Stimulated activated CD8-positive, alpha-beta memory T cell treated with anti-CD3 and anti-CD28 coated beads, Interleukin-4, amount 100 ng/mL, for 1 hour (primary cell): ENCODE measurements around the gene CLINT1.
"Not testable (repeated sequence)": the region's sequence is repeated elsewhere in the genome, so short reads cannot be mapped to it uniquely, and the experiment has no call there.

Experiments used
- DNase-seq, 2 donors: peaks; one replicate each; pipeline ENCODE4 v3.0.0-alpha.2; 2020; ENCODE audit warnings: low read depth in 2 of 2, low spot score in 1 of 2

Gene CLINT1

DNA sequence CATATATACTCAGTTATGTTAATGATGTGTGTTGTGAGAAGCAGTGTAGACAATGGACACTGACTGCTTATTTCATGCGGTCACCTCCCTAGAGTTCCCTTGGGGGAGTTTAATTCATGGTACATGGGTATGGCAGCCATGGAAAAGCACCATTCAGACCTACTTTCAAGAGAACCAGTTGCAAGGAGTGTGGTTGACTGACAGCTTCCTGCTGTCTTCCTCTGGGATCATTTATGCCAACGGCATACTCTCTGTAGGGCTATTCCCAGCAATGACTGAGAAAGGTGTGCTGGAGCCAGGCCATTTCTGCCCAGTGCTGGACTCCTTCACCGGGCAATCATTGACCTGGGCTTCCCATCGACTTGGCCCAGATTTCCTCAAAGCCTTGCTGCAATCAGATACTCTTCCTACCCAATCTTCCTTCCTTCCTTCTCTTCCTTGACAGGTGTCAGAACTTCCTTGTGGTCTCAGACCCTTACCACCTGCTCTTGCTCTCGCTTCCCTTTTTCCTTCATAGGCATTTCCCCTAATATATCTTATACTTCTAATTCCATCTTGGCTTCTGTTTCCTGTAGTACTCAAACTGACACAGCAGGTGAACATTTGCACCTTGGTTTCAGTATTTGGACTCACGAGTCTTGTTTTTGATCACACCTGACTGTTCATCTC lies 3.4 kb upstream of the CLINT1 start:
- no peak for DNase-seq

GRCh38 chr5:157860898-157861890 lies 2.2 kb upstream of the CLINT1 start:
- no peak for DNase-seq

DNA sequence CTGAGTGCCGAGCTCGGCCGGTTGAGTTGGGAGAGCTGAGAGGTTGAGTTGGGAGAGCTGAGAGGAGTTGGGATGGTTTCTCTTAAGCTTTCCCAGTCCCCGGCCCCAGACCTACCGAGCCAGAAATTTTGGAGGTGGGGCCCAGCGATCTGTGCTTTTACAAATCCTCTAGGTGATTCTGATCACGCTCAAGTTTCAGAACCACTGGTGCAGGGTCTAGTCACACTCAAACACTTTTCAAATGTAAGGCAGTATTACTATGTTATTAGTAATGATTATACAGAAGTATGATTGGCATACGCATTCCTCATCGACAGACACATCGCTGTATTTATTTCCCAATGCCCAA lies 256 bp upstream of the CLINT1 start:
- DNase-seq = no peak

- no peak for DNase-seq
Observed at GRCh38 chr5:157857816-157858526, 974 bp downstream of the CLINT1 start.

GRCh38 chr5:157855404-157855994 lies 3.4 kb downstream of the CLINT1 start:
- no peak for DNase-seq

DNA sequence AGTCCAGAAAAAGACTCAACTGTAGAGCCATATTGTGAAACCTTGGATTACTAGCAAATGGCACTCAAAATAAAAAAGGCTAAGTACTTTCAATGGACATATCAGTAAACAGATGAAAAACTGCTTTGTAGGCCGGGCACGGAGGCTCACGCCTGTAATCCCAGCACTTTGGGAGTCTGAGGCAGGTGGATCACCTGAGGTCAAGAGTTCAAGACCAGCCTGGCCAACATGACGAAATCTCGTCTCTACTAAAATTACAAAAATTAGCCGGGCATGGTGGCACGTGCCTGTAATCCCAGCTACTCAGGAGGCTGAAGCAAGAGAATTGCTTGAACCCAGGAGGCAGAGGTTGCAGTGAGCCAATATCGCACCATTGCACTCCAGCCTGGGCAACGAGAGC lies 5.6 kb downstream of the CLINT1 start:
- not testable (repeated sequence) for DNase-seq

DNA sequence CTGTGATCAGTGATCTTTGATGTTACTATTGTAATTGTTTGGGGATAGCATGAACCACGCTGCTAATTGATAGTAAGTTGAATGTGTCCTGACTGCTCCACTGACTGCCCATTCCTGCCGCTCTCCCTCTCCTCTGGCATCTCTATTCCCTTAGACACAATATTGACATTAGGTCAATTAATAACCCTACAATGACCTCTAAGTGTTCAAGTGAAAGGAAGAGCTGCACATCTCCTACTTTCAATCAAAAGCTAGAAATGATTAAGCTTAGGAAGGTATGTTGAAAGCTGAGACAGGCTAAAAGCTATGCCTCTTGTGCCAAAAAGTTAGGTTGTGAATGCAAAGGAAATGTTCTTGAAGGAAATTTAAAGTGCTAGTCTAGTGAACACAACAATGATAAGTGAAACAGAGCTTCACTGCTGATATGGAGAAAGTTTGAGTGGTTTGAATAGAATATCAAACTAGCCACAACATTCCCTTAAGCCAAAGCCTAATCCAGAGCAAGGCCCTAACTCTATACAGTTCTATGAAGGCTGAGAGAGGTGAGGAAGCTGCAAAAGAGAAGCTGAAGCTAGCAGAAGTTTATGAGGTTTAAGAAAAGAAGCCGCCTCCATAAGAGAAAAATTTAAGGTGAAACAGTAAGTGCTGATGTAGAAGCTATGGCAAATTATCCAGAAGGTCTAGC lies 12.9 kb downstream of the CLINT1 start:
- DNase-seq = no peak

- no peak for DNase-seq
Observed at GRCh38 chr5:157842787-157843186, 16.2 kb downstream of the CLINT1 start.

DNA sequence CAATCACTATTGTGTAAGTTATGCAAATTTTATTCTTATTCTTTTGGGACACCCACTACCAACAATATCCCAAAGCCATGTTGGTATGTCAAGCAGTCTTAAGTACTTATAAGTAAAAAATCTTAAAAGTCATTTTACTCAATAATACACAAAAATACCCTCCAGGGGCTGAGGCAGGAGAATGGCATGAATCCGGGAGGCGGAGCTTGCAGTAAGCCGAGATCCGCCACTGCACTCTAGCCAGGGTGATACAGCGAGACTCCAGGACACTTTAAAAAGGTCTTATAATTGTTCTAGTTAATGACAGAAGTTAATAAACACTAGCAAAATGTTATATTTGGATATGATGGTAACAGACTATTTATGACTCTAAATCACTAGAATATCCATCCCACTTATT lies 16.8 kb downstream of the CLINT1 start:
- no peak for DNase-seq

- no peak for DNase-seq
Observed at GRCh38 chr5:157839157-157839795, 19.7 kb downstream of the CLINT1 start.

- DNase-seq = no peak
Observed at GRCh38 chr5:157836121-157836753, 22.7 kb downstream of the CLINT1 start.

- DNase-seq = no peak
Observed at GRCh38 chr5:157835041-157835440, 23.9 kb downstream of the CLINT1 start.

- no peak for DNase-seq
Observed at GRCh38 chr5:157828944-157829639, 29.9 kb downstream of the CLINT1 start.

DNA sequence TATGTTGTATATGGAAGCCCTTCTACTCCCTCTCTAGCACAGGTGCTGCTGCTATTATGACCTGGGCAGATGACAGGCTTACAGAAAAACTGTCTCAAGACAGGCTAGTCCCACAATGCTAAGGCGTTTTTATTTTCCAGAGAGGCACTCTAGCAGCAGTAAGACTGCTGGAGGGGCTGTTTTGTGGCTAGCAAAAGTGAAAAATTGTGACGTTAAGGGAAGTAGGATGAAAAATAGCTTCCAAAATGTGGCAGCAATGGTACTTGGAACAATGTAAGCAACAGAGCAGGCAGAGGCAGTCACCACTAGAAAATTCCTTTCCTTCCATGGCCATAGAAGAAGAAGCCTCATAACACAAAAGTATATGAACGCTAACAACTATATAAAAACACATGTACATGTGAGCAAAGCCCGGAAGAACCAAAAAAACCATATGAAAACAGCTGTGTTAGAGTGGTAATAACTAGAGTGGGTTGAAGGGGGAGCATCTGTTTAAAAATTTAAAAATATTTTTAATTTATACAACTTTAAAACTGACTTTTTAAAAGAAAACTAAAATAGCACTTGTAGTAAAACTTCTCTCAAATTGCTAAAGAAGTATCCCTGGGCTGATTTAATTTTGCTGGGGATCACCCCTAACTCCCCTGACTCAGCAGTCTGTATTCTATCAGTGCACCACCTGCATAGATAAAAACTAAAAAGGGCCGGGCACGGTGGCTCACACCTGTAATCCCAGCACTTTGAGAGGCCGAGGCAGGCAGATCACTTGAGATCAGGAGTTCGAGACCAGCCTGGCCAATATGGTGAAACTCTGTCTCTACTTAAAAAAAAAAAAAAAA lies 30.6 kb downstream of the CLINT1 start:
- no peak for DNase-seq

- no peak for DNase-seq
Observed at GRCh38 chr5:157827423-157827822, 31.5 kb downstream of the CLINT1 start.

DNA sequence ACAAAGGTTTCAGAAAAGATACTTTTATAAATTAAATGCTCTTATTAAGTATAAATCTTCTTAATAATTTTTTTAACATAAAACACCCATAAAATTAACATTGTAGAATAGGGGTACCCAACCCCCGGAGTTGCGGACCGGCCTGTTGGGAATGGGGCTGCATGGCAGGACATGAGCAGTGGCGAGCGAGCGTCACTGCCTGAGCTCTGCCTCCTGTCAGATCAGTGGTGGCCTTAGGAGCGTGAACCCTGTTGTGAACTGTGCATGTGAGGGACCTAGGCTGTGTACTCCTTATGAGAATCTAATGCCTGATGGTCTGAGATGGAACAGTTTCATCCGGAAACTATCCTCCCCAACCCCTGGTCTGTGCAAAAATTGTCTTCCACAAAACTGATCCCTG lies 35.3 kb downstream of the CLINT1 start:
- no peak for DNase-seq

DNA sequence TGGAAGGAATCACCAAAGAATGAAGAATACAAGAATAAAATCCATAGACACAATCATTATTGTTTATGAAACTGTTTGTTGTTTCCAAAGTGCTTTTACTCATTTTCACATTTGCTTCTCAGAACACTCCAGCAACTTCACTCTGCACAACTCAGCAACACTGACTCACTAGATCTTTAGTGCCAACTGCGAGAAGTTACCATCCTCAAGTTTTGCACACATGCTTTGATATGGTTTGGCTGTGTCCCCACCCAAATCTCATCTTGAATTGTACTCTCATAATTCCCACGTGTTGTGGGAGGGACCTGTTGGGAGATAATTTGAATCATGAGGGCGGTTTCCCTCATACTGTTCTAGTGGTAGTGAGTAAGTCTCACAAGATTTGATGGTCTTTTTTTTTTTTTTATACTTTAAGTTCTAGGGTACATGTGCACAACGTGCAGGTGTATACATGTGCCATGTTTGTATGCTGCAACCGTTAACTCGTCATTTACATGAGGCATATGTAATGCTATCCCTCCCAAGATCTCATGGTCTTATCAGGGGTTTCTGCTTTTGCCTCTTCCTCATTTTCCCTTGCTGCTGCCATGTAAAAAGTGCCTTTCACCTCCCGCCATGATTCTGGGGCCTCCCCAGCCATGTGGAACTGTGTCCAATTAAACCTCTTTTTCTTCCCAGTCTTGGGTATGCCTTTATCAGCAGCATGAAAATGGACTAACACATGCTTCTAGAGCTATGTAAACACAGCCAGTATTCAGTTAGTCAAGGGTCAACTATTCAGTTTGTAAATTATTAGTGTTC lies 36.9 kb downstream of the CLINT1 start:
- DNase-seq = no peak

GRCh38 chr5:157821405-157821804 lies 37.5 kb downstream of the CLINT1 start:
- DNase-seq = no peak
